Esophagus squamous epithelium (tissue), 5 donors: ENCODE results near the gene KISS1. TPM values are rescaled to one million over a fixed set of nuclear protein-coding genes. Genes with fewer than 3 reads are reported as not detected.

Experiments
- DNase-seq: peaks from one replicate; lab custom pipeline; 2025; lab: John Stamatoyannopoulos, UW
- H3K27ac ChIP-seq, 4 donors: fragments of 200-600 bp; sonication (generic); one replicate each; pipeline ENCODE4 v1.5.1; 2016 to 2019; ENCODE audit warnings: mild to moderate bottlenecking in 1 of 4
- H3K27me3 ChIP-seq, 4 donors: fragments of 200-600 bp; sonication (generic); 1 replicate in 3 of 4; 2 replicates in 1 of 4; pipeline versions ENCODE4 v1.5.1 to v1.6.0; 2017 to 2021; ENCODE audit warnings: antibody characterized with exemption in 1 of 4
- H3K36me3 ChIP-seq, 3 donors: fragments of 200-600 bp; sonication (generic); one replicate each; pipeline ENCODE4 v1.5.1; 2016 to 2019
- H3K4me1 ChIP-seq, 3 donors: fragments of 200-600 bp; sonication (generic); one replicate each; pipeline ENCODE4 v1.5.1; 2017 to 2019
- H3K4me3 ChIP-seq, 4 donors: fragments of 200-600 bp; sonication (generic); 1 replicate in 3 of 4; 2 replicates in 1 of 4; pipeline ENCODE4 v1.5.1; 2016 to 2019; ENCODE audit warnings: mild to moderate bottlenecking in 2 of 4, moderate library complexity in 1 of 4
- H3K9me3 ChIP-seq, 3 donors: fragments of 200-600 bp; sonication (generic); one replicate each; pipeline ENCODE4 v1.5.1; 2016 to 2019
- POLR2A ChIP-seq, 4 donors: fragments of 450-650 bp; IDR thresholded peaks; one replicate each; pipeline ENCODE4 v1.6.1; 2017; ENCODE audit warnings: antibody characterized with exemption in 4 of 4, mild to moderate bottlenecking in 4 of 4, moderate library complexity in 3 of 4
- WGBS, 2 donors: methylation state at CpG; one replicate each; pipeline ENCODE4 v1.1.5; 2018; 5-methylcytosine and 5-hydroxymethylcytosine counted together
- intact Hi-C: fragments of 100-400 bp; cut with DNase I; formaldehyde crosslinking; loops from one replicate; pipeline ENCODE4 v1.15.0; 2022
- total RNA-seq, 4 donors: library from RNA; depleted of rRNA; stranded (reverse); fragments of >200 nt; gene quantifications; one replicate each; pipeline ENCODE4 v1.1.0, GENCODE V29; 2016
- TF ChIP-seq, protein P1 (sequence below), 6 experiments: fragments of 450-650 bp in 4 of 6; fragments of 200-600 bp in 2 of 6; sonication (generic) in 2 of 6; IDR thresholded peaks; one replicate each; pipeline ENCODE4 v1.5.1; 2016 to 2019; ENCODE audit warnings: antibody characterized with exemption in 6 of 6, mild to moderate bottlenecking in 4 of 6, moderate library complexity in 4 of 6
- donor health status: DM: yes; HTN: yes; CAD: no.

The KISS1 gene
- total RNA-seq, 4 donors from 2014 or later: not detected

DNA sequence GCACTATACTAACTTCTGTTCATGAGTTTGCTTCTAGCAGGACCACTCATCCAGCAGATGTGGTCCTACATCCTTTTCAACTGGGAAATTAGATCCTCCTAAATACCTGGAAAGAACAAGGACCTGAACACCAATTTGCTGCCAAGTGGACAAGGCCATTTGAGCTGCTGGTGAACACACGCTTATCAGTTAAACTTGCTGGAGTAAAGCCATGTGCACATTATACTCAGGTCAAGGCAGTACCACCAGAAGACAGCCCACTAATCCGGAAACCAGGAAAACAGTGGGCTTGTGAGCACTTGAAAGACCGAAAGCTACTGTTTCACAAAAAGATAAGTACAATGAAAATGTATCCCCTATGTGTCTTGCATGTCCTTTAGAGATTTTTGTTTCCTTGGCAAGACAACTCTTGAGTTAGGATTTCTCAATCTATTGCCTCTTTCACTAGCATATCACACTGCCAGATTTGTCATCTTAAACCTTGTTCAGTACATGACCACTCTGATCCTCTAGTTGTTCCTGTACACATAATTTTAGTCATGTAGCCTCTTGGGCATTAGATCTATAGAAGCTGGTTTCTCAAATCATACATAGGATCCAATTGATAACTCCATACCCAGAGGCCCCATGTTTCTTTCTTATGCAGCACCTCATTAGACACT is 25.7 kb downstream of the KISS1 start:
- no peak overlapping the region for H3K27ac ChIP-seq
- no peak overlapping the region for H3K4me3 ChIP-seq
- H3K4me1 ChIP-seq: peaks cover 0 to 20% (median 5%) of the 10 kb centered on the region in 3 donors
- no peak for TF ChIP-seq POLR2A (IDR thresholded peaks at IDR 0.05)
- TF ChIP-seq, protein P1, sequence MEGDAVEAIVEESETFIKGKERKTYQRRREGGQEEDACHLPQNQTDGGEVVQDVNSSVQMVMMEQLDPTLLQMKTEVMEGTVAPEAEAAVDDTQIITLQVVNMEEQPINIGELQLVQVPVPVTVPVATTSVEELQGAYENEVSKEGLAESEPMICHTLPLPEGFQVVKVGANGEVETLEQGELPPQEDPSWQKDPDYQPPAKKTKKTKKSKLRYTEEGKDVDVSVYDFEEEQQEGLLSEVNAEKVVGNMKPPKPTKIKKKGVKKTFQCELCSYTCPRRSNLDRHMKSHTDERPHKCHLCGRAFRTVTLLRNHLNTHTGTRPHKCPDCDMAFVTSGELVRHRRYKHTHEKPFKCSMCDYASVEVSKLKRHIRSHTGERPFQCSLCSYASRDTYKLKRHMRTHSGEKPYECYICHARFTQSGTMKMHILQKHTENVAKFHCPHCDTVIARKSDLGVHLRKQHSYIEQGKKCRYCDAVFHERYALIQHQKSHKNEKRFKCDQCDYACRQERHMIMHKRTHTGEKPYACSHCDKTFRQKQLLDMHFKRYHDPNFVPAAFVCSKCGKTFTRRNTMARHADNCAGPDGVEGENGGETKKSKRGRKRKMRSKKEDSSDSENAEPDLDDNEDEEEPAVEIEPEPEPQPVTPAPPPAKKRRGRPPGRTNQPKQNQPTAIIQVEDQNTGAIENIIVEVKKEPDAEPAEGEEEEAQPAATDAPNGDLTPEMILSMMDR (IDR thresholded peaks at IDR 0.05): no peak
- intact Hi-C loops: no loop called here
- peaks cover 0 to 20% (median 8%) of the 10 kb centered on the region in 3 donors for H3K9me3 ChIP-seq
- no peaks in the 10 kb centered on the region for H3K36me3 ChIP-seq
- no peak for DNase-seq
- 83 to 88% methylated on average over 3 of the region's 3 CpGs for WGBS, 2 donors
- H3K27me3 ChIP-seq: peaks cover 0 to 19% (median 0%) of the 10 kb centered on the region in 4 donors

DNA sequence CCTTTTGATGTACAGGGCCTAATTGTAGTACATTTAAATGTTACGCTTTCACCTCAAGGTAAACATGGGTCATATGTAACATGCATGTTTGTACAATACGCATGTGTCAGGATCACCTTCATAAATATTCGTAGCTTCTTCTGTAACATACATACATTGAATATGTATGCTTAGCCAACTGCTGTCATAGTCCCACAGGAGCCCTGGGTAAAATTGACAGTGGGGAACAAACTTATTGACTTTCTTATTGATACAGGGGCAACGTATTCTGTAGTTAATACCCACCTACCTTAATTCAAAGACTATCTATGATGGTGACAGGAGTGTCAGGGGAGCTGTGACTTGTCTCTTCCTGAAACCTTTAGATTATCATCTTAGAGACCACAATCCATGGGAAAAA is 26.4 kb downstream of the KISS1 start:
- intact Hi-C loops: no loop called here

DNA sequence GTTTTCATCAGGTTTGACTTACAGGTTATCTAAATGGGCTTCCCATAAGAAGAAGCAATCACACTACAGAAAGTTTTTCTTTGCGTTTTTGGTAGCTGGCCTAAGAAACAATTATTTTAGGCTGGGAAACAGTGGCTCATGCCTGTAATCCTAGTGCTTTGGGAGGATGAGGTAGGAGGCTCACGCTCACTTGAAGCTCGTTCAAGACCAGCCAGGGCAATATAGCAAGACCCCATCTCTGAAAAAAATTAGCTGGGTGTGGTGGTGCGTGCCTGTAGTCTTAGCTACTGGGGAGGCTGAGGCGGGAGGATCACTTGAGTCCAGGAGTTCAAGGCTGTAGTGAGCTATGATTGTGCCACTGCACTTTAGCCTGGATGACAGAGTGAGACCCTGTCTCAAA is 28.6 kb downstream of the KISS1 start:
- no peak overlapping the region for H3K4me3 ChIP-seq
- DNase-seq: no peak
- TF ChIP-seq POLR2A (IDR thresholded peaks at IDR 0.05): no peak
- TF ChIP-seq, protein P1 (IDR thresholded peaks at IDR 0.05): no peak
- no peak overlapping the region for H3K27ac ChIP-seq
- H3K9me3 ChIP-seq: peaks cover 0 to 20% (median 8%) of the 10 kb centered on the region in 3 donors
- H3K4me1 ChIP-seq: peaks cover 0 to 20% (median 5%) of the 10 kb centered on the region in 3 donors
- WGBS, 2 donors: 84 to 93% methylated on average over 5 of the region's 5 CpGs
- peaks cover 0 to 9% (median 0%) of the 10 kb centered on the region in 4 donors for H3K27me3 ChIP-seq
- intact Hi-C loops: no loop called here
- no peaks in the 10 kb centered on the region for H3K36me3 ChIP-seq

More for the DNA sequence above, 26.4 kb downstream of the KISS1 start:
- Histone ChIP-seq H3K4me1 (peaks cover 0 to 20% (median 5%) of the 10 kb centered on the region in 3 donors), H3K4me3 (no peak overlapping the region), H3K27me3 (peaks cover 0 to 13% (median 0%) of the 10 kb centered on the region in 4 donors), H3K36me3 (no peaks in the 10 kb centered on the region), H3K9me3 (peaks cover 0 to 20% (median 8%) of the 10 kb centered on the region in 3 donors), H3K27ac (no peak overlapping the region)
- no peak for TF ChIP-seq POLR2A (IDR thresholded peaks at IDR 0.05)
- TF ChIP-seq, protein P1 (IDR thresholded peaks at IDR 0.05): no peak
- no peak for DNase-seq
- WGBS, 2 donors: 82 to 96% methylated on average over 4 of the region's 4 CpGs

DNA sequence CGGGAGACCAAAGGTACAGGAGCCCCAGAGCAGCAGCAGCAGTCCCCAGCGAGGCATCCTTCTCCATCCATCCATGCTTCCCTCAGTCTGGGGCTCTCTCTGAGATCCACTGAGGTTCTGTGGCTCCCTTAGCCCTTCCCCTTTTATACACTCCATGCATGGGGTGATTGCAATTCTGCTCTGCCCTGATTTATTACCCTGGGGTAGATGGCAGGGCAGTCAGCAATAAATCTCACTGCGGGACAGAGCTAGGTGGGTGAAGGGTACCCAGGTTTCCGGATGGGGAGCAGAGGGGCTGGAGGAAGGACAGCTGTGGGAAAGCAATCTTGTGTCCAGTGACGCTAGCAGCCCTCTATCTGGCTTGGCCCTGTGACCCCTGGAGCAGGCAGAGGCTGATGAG is 30.1 kb downstream of the KISS1 start, which contains the start of gene REN:
REN (minus strand) TSS at position 119 of the 400 bp plus-strand sequence; CDS start at position 75, 44 bp downstream.
- Histone ChIP-seq H3K36me3 (no peaks in the 10 kb centered on the region), H3K9me3 (peaks cover 0 to 20% (median 8%) of the 10 kb centered on the region in 3 donors), H3K4me3 (no peak within 1 kb of the TSS), H3K4me1 (peaks cover 0 to 20% (median 3%) of the 10 kb centered on the region in 3 donors), H3K27ac (no peak within 1 kb of the TSS), H3K27me3 (peaks cover 0 to 17% (median 0%) of the 10 kb centered on the region in 4 donors)
- DNase-seq: no peak
- intact Hi-C loops: no loop called here
- WGBS, 2 donors: 53 to 100% methylated on average over 2 to 5 of the region's 5 CpGs
- TF ChIP-seq POLR2A (IDR thresholded peaks at IDR 0.05): no peak
- TF ChIP-seq, protein P1 (IDR thresholded peaks at IDR 0.05): no peak

DNA sequence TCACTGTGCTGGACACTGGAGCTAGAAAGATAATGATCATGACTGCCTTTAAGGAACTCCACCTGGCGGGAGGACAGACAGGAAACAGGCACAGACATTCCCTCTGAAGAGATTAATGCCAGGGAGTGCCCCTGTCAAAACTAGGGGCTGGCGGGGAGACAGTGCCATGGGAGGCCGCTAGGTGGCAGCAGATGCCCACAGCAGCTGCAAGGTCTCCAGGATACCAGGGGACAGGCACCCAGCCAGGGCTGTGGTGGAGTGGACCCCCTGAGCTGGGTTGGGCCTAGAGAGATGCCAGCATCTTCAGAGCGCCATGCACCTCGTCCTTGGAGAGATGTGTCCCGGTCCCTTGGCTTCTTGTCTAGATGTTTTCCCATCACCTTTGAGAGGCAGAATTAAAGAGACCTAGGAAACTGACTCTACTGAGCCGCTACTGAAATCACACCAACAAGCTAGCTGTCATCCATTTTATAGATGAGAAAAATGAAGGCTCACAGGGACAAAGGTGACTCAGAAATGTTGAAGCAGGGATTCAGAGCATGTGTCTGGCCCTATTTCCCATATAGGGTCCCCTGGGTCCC is 33.7 kb downstream of the KISS1 start:
- no peaks in the 10 kb centered on the region for H3K9me3 ChIP-seq
- intact Hi-C loops: loop anchor here (5.0 kb wide), 1 partner anchor 200 kb away; no protein-coding TSS in a partner anchor
- DNase-seq: no peak

More for the DNA sequence above, 33.7 kb downstream of the KISS1 start:
- Histone ChIP-seq H3K4me3 (no peak overlapping the region), H3K36me3 (no peaks in the 10 kb centered on the region), H3K27ac (no peak overlapping the region), H3K4me1 (peaks cover 0 to 23% (median 3%) of the 10 kb centered on the region in 3 donors), H3K27me3 (peaks cover 0 to 29% (median 0%) of the 10 kb centered on the region in 4 donors)
- TF ChIP-seq, protein P1 (IDR thresholded peaks at IDR 0.05): peak; percentile 94 to 99 (median 98)
- no peak for TF ChIP-seq POLR2A (IDR thresholded peaks at IDR 0.05)
- 24 to 33% methylated on average over 3 to 4 of the region's 7 CpGs for WGBS, 2 donors
